Measurements from ENCODE around the gene CACNA1F. TPM values are rescaled to one million over a fixed set of nuclear protein-coding genes. Genes with fewer than 3 reads are reported as not detected.

CACNA1F gene
- total RNA-seq, 1 experiment from 2014 or later, result not detected

DNA sequence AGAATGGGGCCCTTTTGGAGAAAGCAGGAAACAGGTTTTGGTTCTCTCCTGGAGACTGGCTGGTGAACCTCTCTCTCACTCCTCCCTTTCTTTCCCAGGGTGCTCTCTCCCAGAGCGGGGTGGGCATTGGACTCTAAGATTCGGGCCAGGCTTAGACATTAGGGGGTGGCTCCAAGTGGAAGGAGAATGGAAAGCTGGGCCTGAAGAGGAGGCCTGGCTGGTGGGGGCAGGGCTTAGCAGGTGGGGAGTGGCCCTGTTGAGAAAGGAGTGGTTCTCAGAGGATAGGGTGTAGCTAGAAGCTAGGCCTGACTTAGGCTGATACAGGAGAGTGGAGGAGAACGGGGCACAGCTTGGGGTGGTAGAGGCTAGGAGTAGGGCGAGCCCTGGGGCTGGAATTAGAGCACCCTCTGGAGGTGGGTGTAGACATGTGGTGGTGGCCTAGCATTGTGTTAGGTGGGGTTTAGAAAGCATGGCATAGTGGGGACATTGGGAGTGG, 55.8 kb downstream of the CACNA1F start:
- Mint-ChIP-seq H3K9me3 (ENCODE audit: unreplicated experiment) (peaks cover 21% of the 10 kb centered on the region), H3K4me1 (ENCODE audit: insufficient read depth, unreplicated experiment) (peaks cover 21% of the 10 kb centered on the region), H3K27me3 (ENCODE audit: insufficient read depth, unreplicated experiment) (no peaks in the 10 kb centered on the region), H3K36me3 (ENCODE audit: insufficient read depth, unreplicated experiment) (peaks cover 73% of the 10 kb centered on the region), H3K27ac (ENCODE audit: low read depth, unreplicated experiment) (peak overlapping the region; percentile 47), H3K4me3 (ENCODE audit: unreplicated experiment) (no peak overlapping the region)
- ChIA-PET CTCF (interaction anchor here (1.2 kb wide), 1 partner anchor 9 kb away, joined by 3 read pairs; no protein-coding TSS in a partner anchor), POLR2A (interaction anchor here (0.7 to 1.9 kb wide), 4 partner anchors 10 to 104 kb away, joined by 3 to 27 read pairs (median 4); partner anchors contain the start of gene PRAF2)
- no TSS peak for BruUV-seq (replicated peaks)
- intact Hi-C loops (cut with micrococcal nuclease), result no loop called here
- TF ChIP-seq, protein P1, sequence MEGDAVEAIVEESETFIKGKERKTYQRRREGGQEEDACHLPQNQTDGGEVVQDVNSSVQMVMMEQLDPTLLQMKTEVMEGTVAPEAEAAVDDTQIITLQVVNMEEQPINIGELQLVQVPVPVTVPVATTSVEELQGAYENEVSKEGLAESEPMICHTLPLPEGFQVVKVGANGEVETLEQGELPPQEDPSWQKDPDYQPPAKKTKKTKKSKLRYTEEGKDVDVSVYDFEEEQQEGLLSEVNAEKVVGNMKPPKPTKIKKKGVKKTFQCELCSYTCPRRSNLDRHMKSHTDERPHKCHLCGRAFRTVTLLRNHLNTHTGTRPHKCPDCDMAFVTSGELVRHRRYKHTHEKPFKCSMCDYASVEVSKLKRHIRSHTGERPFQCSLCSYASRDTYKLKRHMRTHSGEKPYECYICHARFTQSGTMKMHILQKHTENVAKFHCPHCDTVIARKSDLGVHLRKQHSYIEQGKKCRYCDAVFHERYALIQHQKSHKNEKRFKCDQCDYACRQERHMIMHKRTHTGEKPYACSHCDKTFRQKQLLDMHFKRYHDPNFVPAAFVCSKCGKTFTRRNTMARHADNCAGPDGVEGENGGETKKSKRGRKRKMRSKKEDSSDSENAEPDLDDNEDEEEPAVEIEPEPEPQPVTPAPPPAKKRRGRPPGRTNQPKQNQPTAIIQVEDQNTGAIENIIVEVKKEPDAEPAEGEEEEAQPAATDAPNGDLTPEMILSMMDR (IDR thresholded peaks at IDR 0.05; ENCODE audit: unreplicated experiment), result no peak
- DNase-seq (ENCODE audit: unreplicated experiment), result peak; percentile 54

DNA sequence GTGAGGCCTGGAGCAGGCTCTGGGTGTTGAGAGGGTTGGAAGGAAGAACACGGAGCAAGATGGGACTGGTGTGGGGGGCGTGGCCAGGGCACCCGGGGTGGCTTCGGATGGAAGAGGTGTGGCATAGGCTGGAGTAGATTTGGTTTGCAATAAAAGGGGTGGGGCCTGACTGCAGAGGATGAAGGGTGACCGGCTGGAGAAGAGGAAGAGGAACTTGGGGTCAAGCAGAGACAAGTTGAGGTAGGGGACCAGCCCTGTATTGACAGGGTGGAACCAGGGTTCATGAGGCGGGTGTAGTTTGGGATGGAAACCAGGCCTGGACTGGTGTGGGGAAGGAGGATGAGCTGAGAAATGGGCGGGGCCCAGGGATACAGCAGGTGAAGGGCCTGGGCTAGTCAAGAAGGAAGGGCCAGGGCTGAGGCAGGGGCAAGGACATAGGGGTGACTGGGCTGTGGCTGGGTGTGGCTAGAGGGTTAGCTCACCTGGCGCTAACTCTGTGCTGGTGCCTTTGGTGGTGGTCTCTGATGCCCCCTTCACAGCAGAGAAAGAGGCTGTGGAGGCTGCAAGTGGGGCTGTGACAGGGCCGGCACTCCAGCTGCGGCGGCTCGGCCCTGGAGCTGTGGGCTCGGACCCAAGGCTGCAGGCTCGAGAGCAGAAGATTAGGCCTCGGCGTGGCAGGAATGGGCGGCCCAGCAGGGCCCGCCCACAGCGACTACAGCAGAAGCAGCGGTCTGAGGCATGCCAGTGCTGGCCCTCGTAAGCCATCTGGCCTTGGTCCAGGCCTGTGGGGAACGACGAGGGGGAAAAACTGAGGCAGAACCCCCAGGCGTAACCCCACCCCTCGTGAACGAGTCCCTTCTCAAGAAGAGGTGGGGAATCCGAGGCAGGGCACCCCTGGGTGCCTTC, 56.5 kb downstream of the CACNA1F start:
- DNase-seq (ENCODE audit: unreplicated experiment), result peak; percentile 71
- Mint-ChIP-seq H3K9me3 (ENCODE audit: unreplicated experiment) (peaks cover 21% of the 10 kb centered on the region), H3K27me3 (ENCODE audit: insufficient read depth, unreplicated experiment) (no peaks in the 10 kb centered on the region), H3K4me1 (ENCODE audit: insufficient read depth, unreplicated experiment) (peaks cover 21% of the 10 kb centered on the region), H3K27ac (ENCODE audit: low read depth, unreplicated experiment) (peak overlapping the region; percentile 47), H3K4me3 (ENCODE audit: unreplicated experiment) (peak overlapping the region; percentile 51), H3K36me3 (ENCODE audit: insufficient read depth, unreplicated experiment) (peaks cover 72% of the 10 kb centered on the region)
- intact Hi-C loops (cut with micrococcal nuclease), result no loop called here
- CTCF ChIA-PET, result interaction anchor here (0.7 to 1.2 kb wide), 2 partner anchors 9 to 1346 kb away, joined by 3 read pairs; no protein-coding TSS in a partner anchor
- no TSS peak for BruUV-seq (replicated peaks)
- POLR2A ChIA-PET, result interaction anchor here (1.5 to 1.9 kb wide), 3 partner anchors 9 to 21 kb away, joined by 4 to 27 read pairs (median 5); no protein-coding TSS in a partner anchor
- TF ChIP-seq, protein P1 (IDR thresholded peaks at IDR 0.05; ENCODE audit: unreplicated experiment), result no peak

DNA sequence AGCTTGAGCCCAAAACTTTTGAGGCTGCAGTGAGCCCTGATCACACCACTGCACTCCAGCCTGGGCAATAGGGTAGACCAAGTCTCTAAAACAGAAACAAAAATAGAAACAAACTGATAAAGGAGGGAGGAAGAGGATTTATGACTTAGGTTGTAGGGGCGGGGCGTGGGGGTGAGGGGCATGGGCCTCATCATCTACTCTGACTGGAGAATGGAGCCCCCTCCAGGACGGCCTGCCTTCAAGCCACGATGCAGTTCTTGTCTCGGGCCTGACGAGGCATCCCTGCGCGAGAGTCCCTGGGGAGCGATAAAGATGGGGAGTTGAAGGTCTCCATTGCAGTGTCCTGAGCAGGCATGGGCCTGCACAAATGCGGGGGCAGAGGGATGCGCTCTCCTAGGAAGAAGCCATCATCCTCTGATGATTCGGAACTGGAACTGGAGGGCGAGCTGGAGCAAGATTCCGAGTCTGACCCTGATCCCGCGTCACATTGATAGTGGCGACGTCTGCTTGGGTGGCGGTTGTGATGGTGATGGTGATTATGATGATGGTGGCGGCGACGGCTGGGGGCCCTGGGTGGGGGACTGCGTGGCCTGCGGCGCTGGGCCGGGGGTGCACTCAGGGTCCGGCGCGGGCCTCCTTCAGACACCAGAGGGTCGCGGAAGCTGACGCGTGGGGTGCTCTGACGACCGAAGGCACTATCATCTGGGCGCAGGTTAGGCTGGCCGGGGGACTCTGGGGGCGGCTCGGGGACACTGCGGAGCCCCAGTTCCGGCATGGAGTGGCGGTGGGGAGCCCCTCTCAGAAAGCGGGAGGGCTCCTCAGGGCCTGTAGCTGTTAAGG, 57.5 kb downstream of the CACNA1F start:
- CTCF ChIA-PET, result interaction anchor here (0.7 kb wide), 1 partner anchor 1345 kb away, joined by 3 read pairs; no protein-coding TSS in a partner anchor
- no peak overlapping the region for H3K27ac Mint-ChIP-seq (ENCODE audit: low read depth, unreplicated experiment)
- intact Hi-C loops (cut with micrococcal nuclease), result no loop called here
- BruUV-seq (replicated peaks), result no TSS peak
- H3K36me3 Mint-ChIP-seq (ENCODE audit: insufficient read depth, unreplicated experiment), result peaks cover 67% of the 10 kb centered on the region
- peak overlapping the region; percentile 51 for H3K4me3 Mint-ChIP-seq (ENCODE audit: unreplicated experiment)
- peaks cover 18% of the 10 kb centered on the region for H3K9me3 Mint-ChIP-seq (ENCODE audit: unreplicated experiment)
- peaks cover 21% of the 10 kb centered on the region for H3K4me1 Mint-ChIP-seq (ENCODE audit: insufficient read depth, unreplicated experiment)
- TF ChIP-seq, protein P1 (IDR thresholded peaks at IDR 0.05; ENCODE audit: unreplicated experiment), result no peak
- H3K27me3 Mint-ChIP-seq (ENCODE audit: insufficient read depth, unreplicated experiment), result no peaks in the 10 kb centered on the region
- DNase-seq (ENCODE audit: unreplicated experiment), result no peak
- POLR2A ChIA-PET, result interaction anchor here (1.0 to 1.9 kb wide), 5 partner anchors 8 to 93 kb away, joined by 3 to 27 read pairs (median 4); no protein-coding TSS in a partner anchor
